Natural killer cell (primary cell): ENCODE results near the gene JARID2. TPM values are rescaled to one million over a fixed set of nuclear protein-coding genes. Genes with fewer than 3 reads are reported as not detected.
A peak's percentile ranks its signal among the peaks of the same experiment; 100 is the strongest.

Experiments
- ATAC-seq, 3 donors: fragments of 150-1000 bp in 2 of 3; fragments of 200-7000 bp in 1 of 3; cut with Tn5 transposase; 1 replicate in 1 of 3; 2 replicates in 2 of 3; pipeline ENCODE4 v1.10.0; 2021; ENCODE audit warnings: mild to moderate bottlenecking in 2 of 3, moderate library complexity in 2 of 3
- DNase-seq, 2 donors: peaks; one replicate each; pipeline versions ENCODE4 v3.0.0 to v3.0.0-alpha.2; 2013 to 2021; ENCODE audit warnings: mixed read lengths in 1 of 2
- H3K27ac ChIP-seq: one replicate; pipeline ENCODE4 v1.5.1; 2013; ENCODE audit warnings: mild to moderate bottlenecking, low read length
- H3K27me3 ChIP-seq: one replicate; pipeline ENCODE4 v1.6.1; 2013; ENCODE audit warnings: low read length; ENCODE audit not compliant: control insufficient read depth, insufficient read depth
- H3K36me3 ChIP-seq: one replicate; pipeline ENCODE4 v1.6.1; 2013; ENCODE audit warnings: low read length; ENCODE audit not compliant: control insufficient read depth, insufficient read depth
- H3K4me1 ChIP-seq: one replicate; pipeline ENCODE4 v1.6.1; 2013; ENCODE audit warnings: low read length; ENCODE audit not compliant: control insufficient read depth, insufficient read depth
- H3K4me3 ChIP-seq: one replicate; pipeline ENCODE4 v1.5.1; 2013; ENCODE audit warnings: low read length
- H3K9me3 ChIP-seq: one replicate; pipeline ENCODE4 v1.6.1; 2013; ENCODE audit warnings: low read length; ENCODE audit not compliant: control insufficient read depth, insufficient read depth
- H3K27ac Mint-ChIP-seq, 2 donors: one replicate each; pipeline ENCODE4 v1.8.0; 2022; ENCODE audit warnings: mild to moderate bottlenecking in 2 of 2, mixed read lengths in 2 of 2, moderate library complexity in 1 of 2
- H3K27me3 Mint-ChIP-seq, 2 donors: one replicate each; pipeline ENCODE4 v1.8.0; 2022; ENCODE audit warnings: low read depth in 2 of 2, mixed read lengths in 2 of 2
- H3K36me3 Mint-ChIP-seq: one replicate; pipeline ENCODE4 v1.8.0; 2022; ENCODE audit warnings: mixed read lengths
- H3K4me1 Mint-ChIP-seq, 2 donors: one replicate each; pipeline ENCODE4 v1.8.0; 2022; ENCODE audit warnings: mixed read lengths in 2 of 2
- H3K4me3 Mint-ChIP-seq: one replicate; pipeline ENCODE4 v1.8.0; 2022; ENCODE audit warnings: mild to moderate bottlenecking, moderate library complexity, mixed read lengths
- H3K9me3 Mint-ChIP-seq, 2 donors: one replicate each; pipeline ENCODE4 v1.8.0; 2022; ENCODE audit warnings: mixed read lengths in 2 of 2
- CTCF ChIP-seq: fragments of 200-600 bp; IDR thresholded peaks from one replicate; pipeline ENCODE4 v1.8.0; 2022; ENCODE audit warnings: antibody characterized with exemption
- WGBS: methylation state at CpG from one replicate; pipeline ENCODE4 v1.1.7; 2013; ENCODE audit warnings: missing lambda C conversion rate; ENCODE audit not compliant: insufficient coverage; 5-methylcytosine and 5-hydroxymethylcytosine counted together
- intact Hi-C: fragments of 100-400 bp; cut with micrococcal nuclease; formaldehyde crosslinking; loops from one replicate; pipeline ENCODE4 v1.14.2; 2022
- total RNA-seq, 4 donors: library from RNA; stranded (reverse); fragments of 120-200 nt in 1 of 4; gene quantifications; one replicate each; pipeline versions ENCODE4 v1.2.3 to v1.2.4, GENCODE V29; 2013 to 2022

Gene JARID2
- total RNA-seq, 3 donors from 2014 or later (not counting 1 experiment from before 2014, with no cell fraction given), result 49.9 to 60.9 (median 60.5) TPM

- H3K27ac ChIP-seq, result no peak overlapping the region
- no peaks in the 10 kb centered on the region for H3K36me3 ChIP-seq
- WGBS, result 11% methylated on average over 1 of the region's 1 CpG
- Mint-ChIP-seq H3K36me3 (no peaks in the 10 kb centered on the region), H3K4me1 (peaks cover 91 to 100% of the 10 kb centered on the region in 2 donors), H3K27ac (peak overlapping the region; percentile 80 to 82), H3K4me3 (no peak overlapping the region), H3K9me3 (no peaks in the 10 kb centered on the region), H3K27me3 (no peaks in the 10 kb centered on the region)
- no peak overlapping the region for H3K4me3 ChIP-seq
- no peak for TF ChIP-seq CTCF
- DNase-seq (no peak), ATAC-seq (no peak)
- no peaks in the 10 kb centered on the region for H3K9me3 ChIP-seq
- H3K27me3 ChIP-seq, result no peaks in the 10 kb centered on the region
- H3K4me1 ChIP-seq, result peaks cover 58% of the 10 kb centered on the region
- intact Hi-C loops, result no loop called here
Measured at GRCh38 chr6:15255481-15255880, 9.6 kb downstream of the JARID2 start.

- H3K9me3 Mint-ChIP-seq, result no peaks in the 10 kb centered on the region
- peak overlapping the region; percentile 80 to 82 for H3K27ac Mint-ChIP-seq
- peaks cover 91 to 100% of the 10 kb centered on the region in 2 donors for H3K4me1 Mint-ChIP-seq
- DNase-seq, result no peak
- H3K27me3 Mint-ChIP-seq, result no peaks in the 10 kb centered on the region
- 46% methylated on average over 3 of the region's 4 CpGs for WGBS
- no peaks in the 10 kb centered on the region for H3K27me3 ChIP-seq
- no peaks in the 10 kb centered on the region for H3K9me3 ChIP-seq
- H3K36me3 ChIP-seq, result no peaks in the 10 kb centered on the region
- ATAC-seq, result no peak
- H3K4me3 Mint-ChIP-seq, result no peak overlapping the region
- H3K4me3 ChIP-seq, result no peak overlapping the region
- H3K4me1 ChIP-seq, result peaks cover 56% of the 10 kb centered on the region
- TF ChIP-seq CTCF, result no peak
- no peaks in the 10 kb centered on the region for H3K36me3 Mint-ChIP-seq
- intact Hi-C loops, result no loop called here
- no peak overlapping the region for H3K27ac ChIP-seq
Measured at GRCh38 chr6:15255909-15256395, 10.1 kb downstream of the JARID2 start.

- no peaks in the 10 kb centered on the region for H3K27me3 Mint-ChIP-seq
- H3K27me3 ChIP-seq, result no peaks in the 10 kb centered on the region
- 83% methylated on average over 7 of the region's 9 CpGs for WGBS
- H3K9me3 Mint-ChIP-seq, result no peaks in the 10 kb centered on the region
- no peak overlapping the region for H3K4me3 ChIP-seq
- peaks cover 54% of the 10 kb centered on the region for H3K4me1 ChIP-seq
- H3K27ac Mint-ChIP-seq, result peak overlapping the region; percentile 80 to 82
- H3K4me1 Mint-ChIP-seq, result peaks cover 91 to 99% of the 10 kb centered on the region in 2 donors
- H3K27ac ChIP-seq, result no peak overlapping the region
- no peak for TF ChIP-seq CTCF
- intact Hi-C loops, result no loop called here
- ATAC-seq (no peak), DNase-seq (no peak)
- H3K4me3 Mint-ChIP-seq, result peak overlapping the region; percentile 47
- H3K36me3 ChIP-seq, result no peaks in the 10 kb centered on the region
- H3K36me3 Mint-ChIP-seq, result no peaks in the 10 kb centered on the region
- H3K9me3 ChIP-seq, result no peaks in the 10 kb centered on the region
Measured at GRCh38 chr6:15256538-15257271, 10.8 kb downstream of the JARID2 start.
